HG03108 (cell line): ENCODE measurements around the gene PRKX.
A peak's percentile ranks its signal among the peaks of the same experiment; 100 is the strongest.
"Not testable (repeated sequence)": the region's sequence is repeated elsewhere in the genome, so short reads cannot be mapped to it uniquely, and the experiment has no call there.

ENCODE experiments used
- ATAC-seq: cut with Tn5 transposase; IDR thresholded peaks from one replicate; pipeline ENCODE4 v1.9.1; 2021; ENCODE audit warnings: moderate library complexity; ENCODE audit not compliant: unreplicated experiment

Gene PRKX

GRCh38 chrX:3712051-3712869 lies 1.2 kb downstream of the PRKX start:
- no peak for ATAC-seq

- ATAC-seq: no peak
These were observed 2.0 kb downstream of the PRKX start for GRCh38 chrX:3711331-3711917.

- not testable (repeated sequence) for ATAC-seq
These were observed 5.7 kb downstream of the PRKX start for GRCh38 chrX:3707673-3708274.

- ATAC-seq: no peak
These were observed 7.0 kb downstream of the PRKX start for GRCh38 chrX:3706481-3706880.

GRCh38 chrX:3703251-3703650 lies 10.2 kb downstream of the PRKX start:
- ATAC-seq: not testable (repeated sequence)

GRCh38 chrX:3702095-3702494 lies 11.4 kb downstream of the PRKX start:
- not testable (repeated sequence) for ATAC-seq

- not testable (repeated sequence) for ATAC-seq
These were observed 12.0 kb downstream of the PRKX start for GRCh38 chrX:3701445-3701928.

- peak; percentile 57 for ATAC-seq
These were observed 13.5 kb downstream of the PRKX start for GRCh38 chrX:3699821-3700381.

- ATAC-seq: no peak
These were observed 15.7 kb downstream of the PRKX start for GRCh38 chrX:3697701-3698279.

- no peak for ATAC-seq
These were observed 16.2 kb downstream of the PRKX start for GRCh38 chrX:3697220-3697684.

GRCh38 chrX:3695536-3695935 lies 17.9 kb downstream of the PRKX start:
- no peak for ATAC-seq

- ATAC-seq: no peak
These were observed 23.3 kb downstream of the PRKX start for GRCh38 chrX:3690140-3690539.

GRCh38 chrX:3683236-3683635 lies 30.2 kb downstream of the PRKX start:
- ATAC-seq: not testable (repeated sequence)

GRCh38 chrX:3680459-3680858 lies 33.0 kb downstream of the PRKX start:
- no peak for ATAC-seq

- ATAC-seq: no peak
These were observed 33.8 kb downstream of the PRKX start for GRCh38 chrX:3679669-3680068.

GRCh38 chrX:3678328-3678727 lies 35.1 kb downstream of the PRKX start:
- ATAC-seq: no peak

- no peak for ATAC-seq
These were observed 38.6 kb downstream of the PRKX start for GRCh38 chrX:3674881-3675280.

- ATAC-seq: no peak
These were observed 43.5 kb downstream of the PRKX start for GRCh38 chrX:3669841-3670475.

- no peak for ATAC-seq
These were observed 46.5 kb downstream of the PRKX start for GRCh38 chrX:3666975-3667374.

- no peak for ATAC-seq
These were observed 48.5 kb downstream of the PRKX start for GRCh38 chrX:3664921-3665320.
